ENCODE results near the gene PLXDC2. TPM values are rescaled to one million over a fixed set of nuclear protein-coding genes. Genes with fewer than 3 reads are reported as not detected.

PLXDC2 gene
- polyA plus RNA-seq, 1 experiment, result 0.47 TPM

DNA sequence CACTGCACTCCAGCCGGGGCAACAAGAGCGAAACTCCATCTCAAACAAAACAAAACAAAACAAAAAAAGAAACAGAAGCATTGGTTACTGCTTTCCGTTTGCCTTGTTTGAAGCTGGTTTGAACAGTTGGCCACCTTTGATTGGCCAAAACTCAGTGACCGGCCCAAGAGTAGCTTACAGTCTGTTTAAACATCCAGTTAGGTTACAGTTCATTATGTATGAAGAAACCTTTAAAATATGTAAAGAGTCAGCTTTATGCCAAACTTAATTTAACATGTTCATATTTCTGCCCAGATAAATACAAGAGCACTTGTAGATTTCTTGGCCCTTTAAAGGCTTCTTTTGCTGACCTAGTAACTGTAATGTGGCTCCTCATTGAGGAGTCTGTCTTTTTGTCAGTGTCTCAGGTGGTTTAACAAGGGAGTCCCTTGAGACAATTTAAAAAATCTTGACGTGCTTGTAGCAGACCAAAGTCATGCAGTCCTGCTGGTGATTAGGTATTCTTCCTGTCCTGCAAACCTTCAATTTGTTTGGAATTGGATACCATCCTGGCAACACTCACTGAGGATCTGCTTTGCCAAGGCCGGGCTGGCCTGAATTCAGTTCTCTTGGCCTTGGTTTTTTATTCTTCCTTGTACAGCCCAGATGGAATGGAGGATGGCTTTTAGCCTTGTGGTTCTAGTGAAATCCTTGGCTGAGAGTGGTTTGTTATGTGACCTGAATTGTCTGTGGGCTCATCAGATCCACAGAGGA is 128.9 kb downstream of the PLXDC2 start:
- ChIA-PET CTCF (no interaction called here), POLR2A (no interaction called here)
- Histone ChIP-seq H3K4me3 (ENCODE audit: low read depth, low read length) (no peak overlapping the region), H3K27me3 (ENCODE audit: control insufficient read depth, insufficient read depth, low read length) (no peaks in the 10 kb centered on the region), H3K36me3 (ENCODE audit: control insufficient read depth, insufficient read depth, low read length) (no peaks in the 10 kb centered on the region)
- TF ChIP-seq, protein P1, sequence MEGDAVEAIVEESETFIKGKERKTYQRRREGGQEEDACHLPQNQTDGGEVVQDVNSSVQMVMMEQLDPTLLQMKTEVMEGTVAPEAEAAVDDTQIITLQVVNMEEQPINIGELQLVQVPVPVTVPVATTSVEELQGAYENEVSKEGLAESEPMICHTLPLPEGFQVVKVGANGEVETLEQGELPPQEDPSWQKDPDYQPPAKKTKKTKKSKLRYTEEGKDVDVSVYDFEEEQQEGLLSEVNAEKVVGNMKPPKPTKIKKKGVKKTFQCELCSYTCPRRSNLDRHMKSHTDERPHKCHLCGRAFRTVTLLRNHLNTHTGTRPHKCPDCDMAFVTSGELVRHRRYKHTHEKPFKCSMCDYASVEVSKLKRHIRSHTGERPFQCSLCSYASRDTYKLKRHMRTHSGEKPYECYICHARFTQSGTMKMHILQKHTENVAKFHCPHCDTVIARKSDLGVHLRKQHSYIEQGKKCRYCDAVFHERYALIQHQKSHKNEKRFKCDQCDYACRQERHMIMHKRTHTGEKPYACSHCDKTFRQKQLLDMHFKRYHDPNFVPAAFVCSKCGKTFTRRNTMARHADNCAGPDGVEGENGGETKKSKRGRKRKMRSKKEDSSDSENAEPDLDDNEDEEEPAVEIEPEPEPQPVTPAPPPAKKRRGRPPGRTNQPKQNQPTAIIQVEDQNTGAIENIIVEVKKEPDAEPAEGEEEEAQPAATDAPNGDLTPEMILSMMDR (IDR thresholded peaks at IDR 0.05; ENCODE audit: insufficient read depth, low read depth, low read length), result no peak
- DNase-seq (ENCODE audit: low read depth), result no peak

DNA sequence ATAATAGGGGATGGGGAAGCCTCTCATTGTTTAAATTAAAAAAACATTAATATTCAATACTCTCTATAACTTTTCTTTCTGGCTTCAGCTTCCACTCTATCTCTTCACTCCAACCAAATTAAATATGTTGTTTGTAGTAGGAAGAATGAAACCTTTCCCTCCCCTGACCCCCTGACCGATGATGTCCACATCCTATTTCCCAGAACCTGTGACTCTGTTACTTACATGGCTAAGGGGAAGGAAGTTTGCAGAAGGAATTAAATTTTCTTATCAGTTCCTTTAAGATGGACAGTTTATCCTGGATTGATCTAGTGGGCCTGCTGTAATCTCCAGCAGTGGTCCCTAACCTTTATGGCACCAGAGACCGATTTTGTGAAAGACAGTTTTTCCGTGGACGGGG is 130.0 kb downstream of the PLXDC2 start:
- no peak for DNase-seq (ENCODE audit: low read depth)
- TF ChIP-seq, protein P1 (IDR thresholded peaks at IDR 0.05; ENCODE audit: insufficient read depth, low read depth, low read length), result no peak
- H3K4me3 ChIP-seq (ENCODE audit: low read depth, low read length), result no peak overlapping the region
- ChIA-PET POLR2A (no interaction called here), CTCF (interaction anchor here (1.1 kb wide), 1 partner anchor 9 kb away, joined by 3 read pairs; no protein-coding TSS in a partner anchor)
- no peaks in the 10 kb centered on the region for H3K36me3 ChIP-seq (ENCODE audit: control insufficient read depth, insufficient read depth, low read length)
- no peaks in the 10 kb centered on the region for H3K27me3 ChIP-seq (ENCODE audit: control insufficient read depth, insufficient read depth, low read length)

DNA sequence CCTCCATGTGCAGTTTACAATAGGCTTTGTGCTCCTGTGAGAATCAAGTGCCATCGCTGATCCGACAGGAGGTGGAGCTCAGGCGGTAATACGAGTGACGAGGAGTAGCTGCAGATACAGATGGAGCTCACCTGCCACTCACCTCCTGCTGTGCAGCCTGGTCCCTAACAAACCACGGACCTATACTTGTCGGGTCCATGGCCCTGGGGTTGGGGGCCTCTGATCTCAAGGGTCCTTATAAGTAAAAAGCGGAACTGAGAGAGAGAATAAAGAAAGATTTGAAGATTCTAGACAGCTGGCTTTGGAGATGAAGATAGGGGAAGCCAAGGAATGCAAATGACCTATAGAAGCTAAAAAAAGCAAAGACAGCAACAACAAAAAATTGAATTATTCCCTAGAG is 130.6 kb downstream of the PLXDC2 start:
- H3K27me3 ChIP-seq (ENCODE audit: control insufficient read depth, insufficient read depth, low read length), result no peaks in the 10 kb centered on the region
- no peaks in the 10 kb centered on the region for H3K36me3 ChIP-seq (ENCODE audit: control insufficient read depth, insufficient read depth, low read length)
- no peak for DNase-seq (ENCODE audit: low read depth)
- TF ChIP-seq, protein P1 (IDR thresholded peaks at IDR 0.05; ENCODE audit: insufficient read depth, low read depth, low read length), result no peak
- POLR2A ChIA-PET, result no interaction called here
- no peak overlapping the region for H3K4me3 ChIP-seq (ENCODE audit: low read depth, low read length)
- CTCF ChIA-PET, result interaction anchor here (1.1 kb wide), 1 partner anchor 9 kb away, joined by 3 read pairs; no protein-coding TSS in a partner anchor

DNA sequence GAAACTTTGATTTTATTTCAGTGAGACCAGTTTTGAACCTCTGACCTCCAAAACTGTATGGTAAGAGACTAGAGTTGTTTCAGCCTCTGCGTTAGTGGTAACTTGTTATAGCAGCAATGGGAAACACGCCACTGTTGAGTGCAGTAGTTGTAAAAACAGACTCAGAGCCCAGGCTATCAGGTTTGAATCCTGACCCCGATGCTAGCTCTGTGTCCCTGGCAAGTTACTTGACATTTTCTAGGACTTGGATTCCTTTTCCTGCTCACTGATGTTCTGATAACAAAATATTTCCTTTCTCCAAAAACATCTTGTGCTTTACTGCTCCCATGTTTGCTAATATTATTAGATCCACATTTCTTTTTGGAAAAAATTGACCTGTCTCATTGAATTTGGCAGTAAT is 131.0 kb downstream of the PLXDC2 start:
- POLR2A ChIA-PET, result no interaction called here
- Histone ChIP-seq H3K27me3 (ENCODE audit: control insufficient read depth, insufficient read depth, low read length) (no peaks in the 10 kb centered on the region), H3K4me3 (ENCODE audit: low read depth, low read length) (no peak overlapping the region), H3K36me3 (ENCODE audit: control insufficient read depth, insufficient read depth, low read length) (no peaks in the 10 kb centered on the region)
- TF ChIP-seq, protein P1 (IDR thresholded peaks at IDR 0.05; ENCODE audit: insufficient read depth, low read depth, low read length), result no peak
- CTCF ChIA-PET, result no interaction called here
- no peak for DNase-seq (ENCODE audit: low read depth)

DNA sequence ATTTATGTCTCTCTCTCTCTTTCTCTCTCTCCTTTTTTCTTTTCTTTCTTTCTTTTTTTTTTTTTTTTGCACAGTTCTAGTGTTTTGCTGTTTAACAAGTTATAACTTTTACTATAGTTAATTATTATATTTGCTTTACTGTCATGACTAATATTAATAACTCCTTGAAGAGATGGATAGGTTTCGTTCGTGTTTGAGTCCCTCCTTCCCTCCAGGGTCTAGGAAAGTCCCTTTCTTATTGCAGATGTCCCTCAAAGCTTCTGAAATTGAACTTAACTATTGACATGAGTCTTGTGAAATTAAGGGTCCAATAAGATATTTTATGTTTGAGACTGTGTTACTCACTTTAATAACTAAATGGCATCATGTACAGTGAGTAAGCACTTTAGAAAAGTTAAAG is 131.4 kb downstream of the PLXDC2 start:
- DNase-seq (ENCODE audit: low read depth), result no peak
- TF ChIP-seq, protein P1 (IDR thresholded peaks at IDR 0.05; ENCODE audit: insufficient read depth, low read depth, low read length), result no peak
- Histone ChIP-seq H3K4me3 (ENCODE audit: low read depth, low read length) (no peak overlapping the region), H3K27me3 (ENCODE audit: control insufficient read depth, insufficient read depth, low read length) (no peaks in the 10 kb centered on the region), H3K36me3 (ENCODE audit: control insufficient read depth, insufficient read depth, low read length) (no peaks in the 10 kb centered on the region)
- ChIA-PET CTCF (no interaction called here), POLR2A (no interaction called here)

Measured in BJ (cell line).